GM18909 (cell line): Measurements from ENCODE around the gene LZTR1.

ENCODE experiments used
- ATAC-seq: cut with Tn5 transposase; IDR thresholded peaks from one replicate; pipeline ENCODE4 v1.9.1; 2021; ENCODE audit warnings: mild to moderate bottlenecking; ENCODE audit not compliant: unreplicated experiment, poor library complexity

Gene LZTR1

DNA sequence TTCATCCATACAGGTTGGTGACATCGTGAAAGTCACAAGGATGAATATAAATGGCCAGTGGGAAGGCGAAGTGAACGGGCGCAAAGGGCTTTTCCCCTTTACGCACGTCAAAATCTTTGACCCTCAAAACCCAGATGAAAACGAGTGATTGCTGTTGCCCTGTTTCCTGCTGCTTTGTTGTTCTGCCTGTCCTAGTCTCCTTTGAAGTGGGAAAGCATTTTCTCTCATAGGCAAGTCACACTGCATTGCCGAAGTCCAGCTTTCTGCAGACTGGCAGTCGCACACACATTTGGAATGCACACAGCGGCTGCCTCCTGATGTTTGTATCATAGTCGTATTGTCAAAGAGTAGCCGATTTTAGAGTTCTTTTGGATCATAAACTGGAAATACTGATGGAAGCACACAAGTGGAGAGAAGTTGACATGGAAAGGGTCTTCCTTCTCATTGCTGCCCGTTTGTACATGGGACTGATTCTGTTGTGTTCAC is 32.4 kb upstream of the LZTR1 start:
- ATAC-seq: no peak

DNA sequence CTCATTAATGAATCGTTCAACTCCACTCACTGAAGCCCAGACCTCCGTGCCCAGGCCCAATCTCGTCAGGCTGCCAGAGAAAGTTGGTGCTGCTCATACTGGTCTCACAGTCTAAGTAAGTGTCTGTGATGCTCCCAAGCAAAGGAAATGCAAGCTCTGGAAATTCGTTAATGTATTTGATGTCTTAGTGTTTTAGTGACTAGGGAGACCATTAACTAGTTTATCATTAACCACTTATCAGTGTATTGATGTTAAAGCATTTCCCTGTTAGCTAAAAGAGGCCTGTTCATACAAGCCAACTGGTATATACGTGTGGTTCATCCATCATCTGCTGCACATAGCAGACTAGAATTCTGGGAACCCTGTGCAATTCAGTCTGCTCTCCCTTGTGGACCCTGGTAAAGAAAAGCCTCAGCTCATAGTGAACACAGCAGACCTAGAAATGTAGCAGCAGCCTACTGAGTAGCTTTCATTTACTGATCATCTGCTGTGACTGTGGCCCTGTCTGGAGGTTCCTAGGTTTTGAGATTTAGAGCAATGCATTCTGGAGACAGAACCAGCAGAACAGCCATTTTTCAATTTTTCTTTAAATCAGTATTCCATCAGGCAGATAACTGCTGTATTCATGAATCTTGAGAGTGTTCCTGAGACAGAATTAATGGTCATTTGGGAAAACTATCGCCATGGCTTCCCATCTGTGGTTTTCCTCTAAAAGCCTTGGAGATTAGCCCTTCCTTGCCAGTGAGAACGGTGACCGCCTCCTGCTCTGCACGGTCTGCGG is 30.8 kb upstream of the LZTR1 start:
- no peak for ATAC-seq

DNA sequence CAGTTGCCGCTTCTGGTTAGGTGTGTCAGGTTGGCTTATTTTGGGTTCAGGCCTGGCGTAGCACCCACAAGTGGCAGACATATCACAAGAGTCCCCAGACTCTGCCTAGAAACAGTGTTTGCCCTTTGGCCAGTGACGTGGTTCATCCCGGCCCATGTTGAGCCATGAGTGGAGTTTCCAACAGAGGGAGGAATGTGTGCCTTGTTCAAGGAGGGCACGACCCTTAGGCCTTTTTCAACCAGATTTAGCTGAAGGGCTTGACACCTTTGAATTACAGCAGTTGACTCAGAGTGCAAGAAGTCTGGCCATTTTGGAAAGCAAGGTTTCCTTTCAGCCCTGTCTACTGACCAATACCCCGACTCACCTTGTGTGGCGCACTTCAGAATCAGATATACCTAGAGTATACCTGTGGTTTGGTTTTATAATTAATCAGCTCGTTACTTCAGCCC is 30.1 kb upstream of the LZTR1 start:
- no peak for ATAC-seq

DNA sequence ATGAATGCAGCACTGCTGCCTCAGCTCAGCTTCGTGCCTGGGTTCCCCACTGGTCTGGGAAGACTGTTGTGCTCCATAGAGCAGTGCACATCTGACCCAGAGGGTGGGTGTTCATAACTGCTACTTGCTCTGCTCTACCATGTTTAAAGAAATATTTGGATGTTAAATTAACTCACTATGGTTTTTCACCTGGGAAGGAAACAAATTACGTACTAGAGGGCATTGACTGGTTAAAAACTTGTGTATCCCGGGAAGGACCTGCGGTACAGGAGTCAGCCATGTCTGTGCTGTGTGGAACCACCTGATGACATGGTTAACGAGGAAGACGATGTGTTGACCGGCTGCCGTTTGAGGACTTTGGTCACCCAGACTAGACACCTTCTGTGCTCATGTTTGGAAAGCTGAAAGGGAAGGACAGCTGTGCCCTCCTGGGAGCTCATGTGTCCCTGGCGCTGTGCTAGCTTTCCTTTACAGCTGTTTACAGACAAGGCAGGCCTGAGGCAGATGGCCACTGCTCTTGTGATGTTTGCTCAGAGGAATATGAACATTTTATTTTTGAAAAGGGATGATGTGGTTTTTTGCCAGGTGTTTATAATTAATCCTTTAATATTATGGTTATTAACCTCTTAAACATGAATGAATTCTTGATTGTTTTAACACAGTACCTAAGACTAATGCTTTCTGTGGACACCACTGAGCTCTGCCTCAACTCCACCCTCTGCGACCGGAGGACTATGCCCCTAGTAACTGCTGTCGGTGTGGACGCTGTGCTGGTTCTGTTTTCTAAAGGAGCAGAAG is 29.4 kb upstream of the LZTR1 start:
- no peak for ATAC-seq

DNA sequence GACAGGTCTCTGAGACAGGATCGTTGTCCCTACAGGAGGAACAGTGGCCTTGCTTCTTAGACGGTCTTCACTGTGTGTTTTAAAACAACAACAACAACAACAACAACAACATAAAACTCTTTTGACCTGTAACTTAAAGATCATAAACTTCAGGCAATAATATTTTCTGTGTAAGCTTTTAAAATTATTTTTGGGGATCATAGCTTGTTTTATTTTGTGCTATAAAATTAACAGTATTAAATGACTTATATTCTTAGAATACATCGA is 28.8 kb upstream of the LZTR1 start:
- no peak for ATAC-seq

DNA sequence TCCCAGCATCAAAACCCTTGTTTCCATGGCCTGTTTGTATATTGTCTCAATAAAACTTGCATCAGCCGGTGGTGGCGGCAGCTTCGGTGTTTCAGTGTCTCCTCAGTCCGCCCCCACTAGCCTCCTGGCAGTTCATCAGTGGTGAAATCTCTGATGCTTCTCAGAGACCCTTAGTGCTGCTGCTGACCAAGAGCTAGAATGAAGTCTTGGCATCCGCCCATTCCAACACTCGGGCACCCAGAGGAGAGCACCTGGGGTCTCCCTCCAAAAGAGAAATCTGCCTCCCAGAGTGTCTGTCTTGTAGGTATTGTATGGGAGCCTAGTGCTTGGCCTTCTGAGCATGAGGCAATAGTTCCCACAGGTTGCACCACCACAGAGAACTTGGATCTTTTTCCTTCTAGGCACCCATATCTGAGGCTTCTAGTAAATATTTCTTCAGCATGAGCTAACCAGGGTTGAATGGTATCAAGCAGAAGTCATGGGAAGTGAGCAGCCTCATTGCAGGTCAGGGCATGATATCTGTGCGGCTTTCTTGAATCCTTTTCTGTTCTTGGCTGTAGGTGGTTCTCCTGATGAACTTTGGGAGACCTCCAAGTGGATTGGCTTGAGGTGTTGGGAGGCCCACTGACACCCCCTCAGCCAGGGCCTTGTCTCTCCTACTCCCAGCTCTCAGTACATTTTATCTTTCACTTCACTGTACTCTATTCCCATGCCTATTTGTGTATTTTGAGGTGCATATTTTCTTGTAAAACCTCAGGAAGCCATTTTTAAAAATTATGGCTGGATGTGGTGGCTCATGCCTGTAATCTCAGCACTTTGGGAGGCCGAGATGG is 28.2 kb upstream of the LZTR1 start:
- no peak for ATAC-seq

DNA sequence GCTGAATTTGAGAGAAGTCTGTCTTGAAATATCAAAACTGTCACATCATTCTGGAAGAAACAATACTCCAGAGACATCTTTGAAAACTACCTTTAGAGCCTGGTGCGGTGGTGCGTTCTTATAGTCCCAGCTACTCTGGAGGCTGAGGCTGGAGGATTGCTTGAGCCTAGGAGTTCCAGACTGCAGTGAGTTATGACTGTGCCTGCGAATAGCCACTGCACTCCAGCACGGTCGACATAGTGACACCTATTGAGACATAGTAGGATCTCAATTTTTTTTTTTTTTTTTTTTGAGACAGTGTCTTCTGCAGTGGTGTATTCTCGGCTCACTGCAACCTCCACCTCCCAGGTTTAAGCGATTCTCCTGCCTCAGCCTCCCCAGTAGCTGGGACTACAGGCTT is 26.5 kb upstream of the LZTR1 start:
- no peak for ATAC-seq

DNA sequence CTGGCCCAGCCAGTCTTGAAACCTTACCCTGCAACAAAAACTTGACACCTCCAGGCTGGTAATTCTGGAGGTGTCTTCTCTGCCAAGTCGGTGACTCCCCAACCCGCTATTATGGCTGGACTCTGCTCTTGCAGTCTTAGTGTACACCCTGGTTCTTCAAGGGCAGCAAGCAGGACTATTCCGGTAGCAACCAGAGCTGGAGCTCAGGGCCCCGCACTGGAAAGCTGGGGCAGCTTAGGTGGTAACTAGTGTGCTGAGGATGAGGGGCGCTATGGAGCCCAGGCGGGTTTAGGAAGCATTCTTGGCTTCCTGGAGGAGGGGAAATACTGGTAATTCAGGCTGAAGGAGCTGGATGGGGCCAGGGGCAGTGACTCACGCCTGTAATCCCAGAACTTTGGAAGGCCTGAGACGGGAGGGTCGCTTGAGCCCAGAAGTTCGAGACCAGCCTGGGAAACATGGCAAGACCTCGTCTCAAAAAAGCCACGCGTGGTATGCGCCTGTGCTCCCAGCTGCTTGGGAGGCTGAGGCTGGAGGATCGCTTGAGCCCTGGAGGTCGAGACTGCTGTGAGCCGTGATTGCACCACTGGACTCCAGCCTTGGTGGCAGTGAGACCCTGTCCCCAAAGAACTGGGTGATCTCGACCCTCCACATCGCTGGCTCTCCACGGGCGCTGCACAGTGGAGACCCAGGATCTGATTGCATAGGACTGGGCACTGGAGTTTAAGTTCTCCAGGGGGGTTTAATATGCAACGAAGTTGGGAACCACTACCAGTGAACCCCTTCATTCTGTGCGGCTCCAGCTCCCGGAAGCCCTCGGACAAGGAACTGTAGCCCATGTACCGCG is 25.6 kb upstream of the LZTR1 start:
- no peak for ATAC-seq

DNA sequence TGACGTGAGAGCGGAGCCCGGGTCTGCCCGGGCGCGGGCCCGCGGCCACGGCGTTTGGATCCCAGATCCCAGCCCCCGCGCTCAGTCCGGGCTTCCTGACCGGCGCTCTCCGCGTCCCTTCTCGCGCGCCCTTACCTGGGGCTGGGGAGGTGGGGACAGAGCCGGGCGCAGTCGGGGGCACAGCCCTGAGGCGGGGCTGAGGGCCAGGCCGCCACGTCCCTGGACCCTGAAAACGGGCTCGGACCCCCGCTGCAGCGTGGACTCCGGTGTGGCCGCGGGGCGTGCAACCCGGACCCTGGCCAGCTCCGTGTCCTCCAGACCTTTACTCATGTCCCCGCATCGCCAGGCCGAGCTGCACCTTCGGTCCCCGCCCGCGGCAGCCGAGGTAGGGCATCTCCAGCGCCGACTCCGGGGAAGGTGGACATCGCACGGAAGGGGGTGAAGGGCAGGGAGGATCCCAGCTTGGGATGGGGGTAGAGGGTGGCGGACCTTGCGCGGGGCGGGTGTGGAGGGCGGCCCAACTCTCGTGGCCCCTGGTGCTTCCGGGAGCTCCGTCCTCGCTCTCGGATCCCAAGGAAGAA is 24.9 kb upstream of the LZTR1 start:
- no peak for ATAC-seq

DNA sequence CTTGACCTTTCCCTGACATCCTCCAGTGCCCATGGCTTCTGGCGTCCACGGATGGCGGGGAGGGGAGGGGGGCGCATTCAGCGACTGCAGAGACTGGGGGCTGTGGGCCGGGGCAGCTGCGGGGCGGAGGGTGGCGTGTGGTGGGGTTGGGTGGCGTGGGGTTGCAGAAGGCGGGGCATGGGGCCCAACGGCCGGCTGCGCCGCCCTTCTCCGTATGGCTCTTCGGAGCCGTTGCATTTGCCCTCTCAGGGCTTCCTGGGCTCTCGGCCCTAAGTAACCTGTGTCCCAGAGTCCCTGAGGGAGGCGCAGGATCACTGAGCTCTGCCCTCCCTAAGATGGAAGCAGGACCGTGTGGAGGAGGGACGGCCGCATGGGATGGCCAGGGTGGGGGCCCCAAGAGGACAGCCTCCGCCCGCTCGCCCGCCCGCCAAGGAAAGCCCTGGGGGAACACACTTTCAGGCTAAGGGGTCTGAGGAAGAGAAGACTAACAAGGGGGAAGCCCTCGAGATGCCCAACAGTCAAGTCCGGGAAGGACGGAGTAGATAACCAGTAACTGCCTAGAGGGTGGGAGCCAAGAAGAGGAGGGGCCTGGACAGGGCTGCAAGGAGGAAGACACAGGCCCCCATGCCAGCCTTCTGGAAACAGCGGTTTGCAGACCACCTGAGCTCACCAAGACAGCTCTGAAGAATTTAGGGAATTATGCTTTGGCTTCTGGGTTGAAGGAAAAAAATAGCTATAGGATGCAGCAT is 24.2 kb upstream of the LZTR1 start:
- no peak for ATAC-seq

DNA sequence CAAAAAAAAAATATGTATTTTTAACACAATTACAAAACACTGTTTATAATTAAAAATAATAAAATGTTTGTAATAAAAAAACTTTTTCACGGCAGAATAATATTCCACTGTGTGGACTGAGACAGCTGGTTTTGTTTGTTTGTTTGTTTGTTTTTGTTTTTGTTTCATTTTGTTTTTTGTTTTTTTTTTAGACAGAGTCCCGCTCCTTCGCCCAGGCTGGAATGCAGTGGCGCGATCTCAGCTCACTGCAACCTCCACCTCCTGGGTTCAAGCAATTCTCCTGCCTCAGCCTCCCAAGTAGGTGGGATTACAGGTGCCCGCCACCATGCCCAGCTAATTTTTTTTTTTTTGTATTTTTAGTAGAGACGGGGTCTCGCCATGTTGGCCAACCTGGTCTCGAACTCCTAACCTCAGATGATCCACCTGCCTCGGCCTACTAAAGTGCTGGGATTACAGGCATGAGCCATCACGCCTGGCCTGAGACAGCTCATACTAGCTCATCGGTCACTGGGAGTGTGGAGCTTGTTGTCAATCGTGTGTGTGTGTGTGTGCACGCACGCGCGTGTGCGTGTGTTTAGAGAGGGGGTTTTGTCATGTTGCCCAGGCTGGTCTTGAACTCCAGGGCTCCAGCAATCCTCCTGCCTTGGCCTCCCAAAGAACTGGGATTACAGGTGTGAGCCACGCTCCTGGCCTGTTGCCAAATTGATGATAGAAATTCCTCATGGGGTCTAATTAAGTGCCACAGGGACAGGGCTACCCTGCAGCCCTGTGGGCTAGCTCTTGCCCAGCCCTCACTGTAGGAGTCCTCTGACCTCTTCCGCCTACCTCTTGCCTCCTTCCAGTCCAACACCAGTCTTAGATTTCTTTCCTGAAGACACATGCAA is 22.3 kb upstream of the LZTR1 start:
- no peak for ATAC-seq

DNA sequence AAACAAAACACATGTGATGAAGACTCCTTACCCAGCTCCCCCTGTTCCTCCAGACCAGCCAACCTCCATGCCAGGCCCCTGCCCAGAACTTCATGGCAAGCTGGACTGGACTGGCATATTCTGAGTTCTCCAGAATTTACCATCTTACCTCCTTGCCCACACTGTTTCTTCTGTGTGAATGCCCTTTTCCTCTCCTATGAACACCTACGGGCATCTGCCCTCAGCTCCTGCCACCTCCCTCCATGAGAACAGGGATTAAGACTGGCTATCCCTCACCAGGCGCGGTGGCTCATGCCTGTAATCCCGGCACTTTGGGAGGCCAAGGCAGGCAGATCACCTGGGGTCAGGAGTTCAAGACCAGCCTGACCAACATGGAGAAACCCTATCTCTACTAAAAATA is 21.5 kb upstream of the LZTR1 start:
- ATAC-seq: no peak

DNA sequence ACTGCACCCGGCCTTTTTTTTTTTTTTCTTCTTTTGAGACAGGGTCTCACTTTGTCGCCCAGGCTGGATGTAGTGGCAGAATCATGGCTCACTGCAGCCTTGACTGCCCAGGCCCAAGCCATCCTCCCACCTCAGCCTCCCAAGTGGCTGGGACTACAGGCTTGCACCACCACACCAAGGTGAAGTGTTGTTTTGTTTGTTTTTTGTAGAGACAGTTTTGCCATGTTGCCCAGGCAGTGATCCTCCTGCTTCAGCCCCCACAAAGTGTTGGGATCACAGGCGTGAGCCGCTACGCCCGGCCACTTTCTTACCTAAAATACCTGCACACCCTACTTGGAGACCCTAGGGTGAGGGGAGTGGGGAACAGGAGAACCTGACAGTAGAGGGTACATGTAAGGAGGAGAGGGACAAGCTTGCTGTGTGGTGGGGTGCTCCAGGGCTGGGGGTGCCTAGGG is 19.6 kb upstream of the LZTR1 start:
- ATAC-seq: no peak

DNA sequence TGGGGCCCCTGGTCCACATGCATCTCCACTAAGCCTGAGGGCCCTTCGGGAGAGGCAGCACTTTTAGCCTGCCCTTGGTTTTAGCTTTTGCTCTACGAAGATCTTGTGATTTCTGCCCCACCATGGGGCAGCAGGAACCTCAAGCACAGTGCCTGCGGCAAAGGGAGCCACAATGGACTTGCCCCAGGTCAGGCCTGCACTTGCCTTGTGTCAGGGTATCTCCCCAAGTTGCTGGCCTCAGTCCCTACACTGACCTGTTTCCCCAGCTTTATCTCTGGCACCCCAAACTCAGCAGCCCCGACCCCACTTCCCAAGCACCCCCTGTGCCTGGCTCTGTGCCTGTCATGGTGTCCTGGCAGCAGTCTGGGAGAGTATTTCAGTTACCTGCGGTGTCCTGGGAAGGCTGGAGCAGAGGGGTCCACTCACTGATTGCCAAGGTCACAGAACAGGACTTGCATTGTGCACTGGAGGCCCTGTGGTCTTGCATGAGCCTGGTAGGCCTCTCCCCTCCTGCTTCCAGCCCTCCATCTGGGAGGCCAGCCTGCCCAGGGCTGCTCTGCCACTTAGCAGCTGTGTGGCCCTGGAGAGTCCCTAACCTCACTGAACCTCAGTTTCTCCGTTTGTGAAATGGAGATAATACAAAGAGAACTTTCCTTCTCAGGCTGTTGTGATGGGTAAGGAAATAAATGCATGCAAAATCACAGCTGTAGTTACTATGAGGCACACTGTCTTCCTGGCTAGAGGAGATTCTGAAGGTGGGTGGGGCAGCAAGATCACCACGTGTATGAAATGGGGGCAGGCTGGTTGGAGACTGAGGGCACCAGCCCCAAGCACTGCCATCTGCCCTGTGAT is 18.7 kb upstream of the LZTR1 start:
- no peak for ATAC-seq

DNA sequence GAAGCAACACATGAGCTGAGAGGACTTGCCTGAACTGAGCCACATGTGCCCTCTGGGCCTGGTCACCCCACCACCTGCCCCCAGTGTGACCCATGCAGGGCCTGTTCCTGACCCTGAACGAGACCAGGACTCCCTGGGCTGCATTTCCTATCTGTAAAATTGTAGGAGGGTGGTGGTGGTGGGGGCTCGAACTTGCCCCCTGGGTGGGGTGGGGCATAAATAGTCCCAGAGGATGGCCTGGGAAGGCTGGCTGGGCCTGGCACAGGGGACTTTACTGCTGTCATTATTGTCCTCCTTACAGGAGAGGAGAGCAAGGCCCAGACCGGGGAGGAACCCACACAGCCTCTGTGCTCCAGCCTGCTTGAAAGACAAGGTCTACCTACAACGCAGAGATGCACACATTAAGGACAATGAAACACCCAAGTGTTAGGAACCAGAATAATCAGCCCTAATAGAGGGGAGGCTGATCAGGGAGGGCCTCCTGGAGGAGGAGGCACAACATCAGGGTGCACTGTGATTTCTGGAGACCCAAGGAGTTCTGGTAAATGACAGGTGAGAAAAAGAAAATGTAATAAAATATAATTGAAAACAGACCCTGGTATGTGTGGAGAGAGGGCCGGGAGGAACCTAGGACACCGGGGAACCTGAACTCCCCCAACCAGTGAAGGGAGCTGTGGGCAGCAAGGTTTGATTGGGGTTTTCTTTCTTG is 17.9 kb upstream of the LZTR1 start:
- ATAC-seq: no peak

DNA sequence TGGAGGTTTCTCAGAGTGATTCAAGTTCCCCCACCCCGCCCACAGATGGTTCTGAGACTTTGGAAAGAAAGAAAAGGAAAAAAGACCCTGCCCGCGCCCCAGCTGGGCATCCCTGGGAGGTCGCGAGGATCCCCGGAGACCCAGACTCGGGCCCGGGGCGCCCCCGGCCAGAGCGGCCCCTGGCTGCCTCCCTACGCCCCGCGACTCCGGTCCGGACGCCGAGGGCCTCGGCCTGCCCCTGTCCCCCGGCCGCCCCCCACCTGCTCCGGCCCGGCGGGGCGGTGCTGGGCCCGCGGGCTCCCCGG is 17.3 kb upstream of the LZTR1 start:
- ATAC-seq: no peak
